IMR-90 (cell line): ENCODE measurements around the gene CD28. TPM values are rescaled to one million over a fixed set of nuclear protein-coding genes. Genes with fewer than 3 reads are reported as not detected.
A peak's percentile ranks its signal among the peaks of the same experiment; 100 is the strongest.

Experiments
- ATAC-seq: fragments of 200-7000 bp; cut with Tn5 transposase; 2 replicates; pipeline ENCODE4 v1.9.1; 2020; ENCODE audit warnings: low read depth, mild to moderate bottlenecking, moderate library complexity
- BruUV-seq: library from RNA; stranded (reverse); fragments of 400-500 nt; replicated peaks from 2 replicates; lab custom pipeline; 2021; lab: Mats Ljungman, UMichigan
- CTCF ChIA-PET: fragments of 300-600 bp; formaldehyde crosslinking; extraction: SDS; loops from one replicate; lab custom pipeline; 2021; ENCODE audit warnings: antibody characterized with exemption; lab: Yijun Ruan, JAX
- POLR2A ChIA-PET: fragments of 300-600 bp; sonication (Branson Sonifier 250); formaldehyde crosslinking; loops from one replicate; lab custom pipeline; 2022; ENCODE audit warnings: antibody characterized with exemption; ENCODE audit not compliant: unreplicated experiment; lab: Charles Lee
- DNase-seq: peaks from one replicate; pipeline ENCODE4 v3.0.0; 2013
- H2AFZ ChIP-seq: replicated peaks from 2 replicates; pipeline ENCODE3; 2013; ENCODE audit warnings: low read length, mild to moderate bottlenecking; ENCODE audit not compliant: poor library complexity
- H2AK5ac ChIP-seq: 2 replicates; pipeline ENCODE4 v1.6.1; 2013; ENCODE audit warnings: low read depth, low read length, inconsistent platforms
- H2AK9ac ChIP-seq: replicated peaks from 2 replicates; pipeline ENCODE3; 2013; ENCODE audit warnings: mild to moderate bottlenecking, low read depth, low read length, moderate library complexity; ENCODE audit not compliant: poor library complexity
- H2BK120ac ChIP-seq: 2 replicates; pipeline ENCODE4 v1.6.1; 2013; ENCODE audit warnings: low read depth, low read length, inconsistent platforms
- H2BK15ac ChIP-seq: 3 replicates; pipeline ENCODE4 v1.6.1; 2013; ENCODE audit warnings: low read depth, low read length, inconsistent platforms
- H2BK20ac ChIP-seq: 2 replicates; pipeline ENCODE4 v1.6.1; 2013; ENCODE audit warnings: low read depth, mild to moderate bottlenecking, inconsistent platforms, low read length, moderate library complexity
- H2BK5ac ChIP-seq: 2 replicates; pipeline ENCODE4 v1.6.1; 2013; ENCODE audit warnings: mild to moderate bottlenecking, low read depth, low read length, inconsistent platforms; ENCODE audit not compliant: poor library complexity, severe bottlenecking
- H3K14ac ChIP-seq: replicated peaks from 2 replicates; pipeline ENCODE4 v1.6.1; 2013; ENCODE audit warnings: low read depth, low read length, inconsistent platforms
- H3K18ac ChIP-seq: 2 replicates; pipeline ENCODE4 v1.6.1; 2013; ENCODE audit warnings: low read depth, low read length, control low read depth
- H3K23ac ChIP-seq: 2 replicates; pipeline ENCODE4 v1.6.1; 2013; ENCODE audit warnings: low read depth, low read length, inconsistent platforms
- H3K27ac ChIP-seq: 2 replicates; pipeline ENCODE4 v1.5.1; 2013; ENCODE audit warnings: mild to moderate bottlenecking, control low read depth, low read length; ENCODE audit not compliant: insufficient read depth
- H3K27me3 ChIP-seq: 2 replicates; pipeline ENCODE4 v1.6.1; 2013; ENCODE audit warnings: low read length; ENCODE audit not compliant: control insufficient read depth, insufficient read depth
- H3K36me3 ChIP-seq: 2 replicates; pipeline ENCODE4 v1.6.1; 2013; ENCODE audit warnings: low read length, mixed read lengths; ENCODE audit not compliant: control insufficient read depth, insufficient read depth
- H3K4ac ChIP-seq: 2 replicates; pipeline ENCODE4 v1.6.1; 2013; ENCODE audit warnings: low read depth, low read length, inconsistent platforms
- H3K4me1 ChIP-seq: 2 replicates; pipeline ENCODE4 v1.6.1; 2013; ENCODE audit warnings: low read length, mixed read lengths; ENCODE audit not compliant: control insufficient read depth, insufficient read depth
- H3K4me2 ChIP-seq: 2 replicates; pipeline ENCODE4 v1.6.1; 2013; ENCODE audit warnings: low read depth, mild to moderate bottlenecking, control low read depth, low read length, moderate library complexity
- H3K4me3 ChIP-seq: 2 replicates; pipeline ENCODE4 v1.5.1; 2013; ENCODE audit warnings: low read depth, mild to moderate bottlenecking, control low read depth, low read length, moderate library complexity; ENCODE audit not compliant: insufficient read depth
- H3K56ac ChIP-seq: 2 replicates; pipeline ENCODE4 v1.6.1; 2013; ENCODE audit warnings: low read length, inconsistent platforms; ENCODE audit not compliant: insufficient read depth; ENCODE audit errors: extremely low read depth
- H3K79me1 ChIP-seq, 2 experiments: 2 replicates each; pipeline ENCODE4 v1.6.1; 2013; ENCODE audit warnings: low read length in 2 of 2, inconsistent platforms in 1 of 2, low read depth in 1 of 2
- H3K9ac ChIP-seq: 2 replicates; pipeline ENCODE4 v1.6.1; 2013; ENCODE audit warnings: low read depth, low read length, control low read depth
- H3K9me1 ChIP-seq: 2 replicates; pipeline ENCODE4 v1.6.1; 2013; ENCODE audit warnings: low read length, inconsistent platforms; ENCODE audit not compliant: insufficient read depth
- H3K9me3 ChIP-seq: 2 replicates; pipeline ENCODE4 v1.6.1; 2013; ENCODE audit warnings: low read length; ENCODE audit not compliant: control insufficient read depth, insufficient read depth
- H4K20me1 ChIP-seq: 2 replicates; pipeline ENCODE4 v1.6.1; 2013; ENCODE audit warnings: low read length, inconsistent platforms; ENCODE audit not compliant: insufficient read depth
- H4K5ac ChIP-seq: 2 replicates; pipeline ENCODE4 v1.6.1; 2013; ENCODE audit warnings: mild to moderate bottlenecking, low read depth, low read length, control low read depth
- H4K8ac ChIP-seq, 2 experiments: 2 replicates each; pipeline ENCODE4 v1.6.1; 2013; ENCODE audit warnings: low read depth in 2 of 2, low read length in 2 of 2, control low read depth in 1 of 2, inconsistent platforms in 1 of 2
- H4K91ac ChIP-seq: 2 replicates; pipeline ENCODE4 v1.6.1; 2013; ENCODE audit warnings: low read depth, low read length, inconsistent platforms; ENCODE audit not compliant: insufficient read depth
- BHLHE40 ChIP-seq: fragments of 150-350 bp; IDR thresholded peaks from 2 replicates; pipeline ENCODE4 v1.6.1; 2016; ENCODE audit warnings: mild to moderate bottlenecking, low read depth, low read length
- CEBPB ChIP-seq: IDR thresholded peaks from 2 replicates; pipeline ENCODE4 v1.6.1; 2012; ENCODE audit warnings: low read depth, low read length, improper control_type of control experiment
- FOS ChIP-seq: fragments of 150-350 bp; IDR thresholded peaks from 2 replicates; pipeline ENCODE4 v1.6.1; 2016; ENCODE audit warnings: low read depth, low read length
- NFE2L2 ChIP-seq: fragments of 150-350 bp; IDR thresholded peaks from 2 replicates; pipeline ENCODE4 v1.6.1; 2016; ENCODE audit warnings: low read depth, mild to moderate bottlenecking, low read length
- SMC3 ChIP-seq: fragments of 150-350 bp; IDR thresholded peaks from 2 replicates; pipeline ENCODE4 v1.6.1; 2016; ENCODE audit warnings: low read depth, mild to moderate bottlenecking, antibody characterized with exemption, low read length, moderate library complexity
- WGBS, 2 experiments: methylation state at CpG; one replicate each; pipeline versions ENCODE4 v1.1.5 to v1.1.7; 2013; ENCODE audit warnings: missing lambda C conversion rate in 2 of 2; ENCODE audit not compliant: insufficient read length in 1 of 2; ENCODE audit errors: extremely low coverage in 2 of 2; 5-methylcytosine and 5-hydroxymethylcytosine counted together
- dilution Hi-C: fragments of 300-500 bp; cut with HindIII; formaldehyde crosslinking; loops from one replicate; pipeline ENCODE4 v1.14.3; 2018; ENCODE audit warnings: low sequenced_read_pairs; ENCODE audit not compliant: unreplicated experiment
- in situ Hi-C: fragments of 300-500 bp; cut with MboI; formaldehyde crosslinking; loops from 3 replicates; pipeline ENCODE4 v1.14.3; 2019; ENCODE audit warnings: low sequenced_read_pairs, inconsistent platforms, mixed read lengths
- intact Hi-C: fragments of 100-400 bp; cut with micrococcal nuclease; formaldehyde crosslinking; loops from 2 replicates; pipeline ENCODE4 v1.10.0; 2022
- polyA plus RNA-seq, 3 experiments: library from polyadenylated mRNA; depleted of rRNA; stranded (reverse); fragments of >200 nt; gene quantifications; 2 replicates each; pipeline ENCODE4 v1.2.3, GENCODE V29; 2012; ENCODE audit warnings: low replicate concordance in 1 of 3
- total RNA-seq: library from RNA; depleted of rRNA; stranded (reverse); fragments of >200 nt; gene quantifications from 2 replicates; pipeline ENCODE4 v1.2.3, GENCODE V29; 2012

CD28 gene
- total and polyA plus RNA-seq, 2 of the 4 experiments (the other 2 are of a cell fraction): not detected

DNA sequence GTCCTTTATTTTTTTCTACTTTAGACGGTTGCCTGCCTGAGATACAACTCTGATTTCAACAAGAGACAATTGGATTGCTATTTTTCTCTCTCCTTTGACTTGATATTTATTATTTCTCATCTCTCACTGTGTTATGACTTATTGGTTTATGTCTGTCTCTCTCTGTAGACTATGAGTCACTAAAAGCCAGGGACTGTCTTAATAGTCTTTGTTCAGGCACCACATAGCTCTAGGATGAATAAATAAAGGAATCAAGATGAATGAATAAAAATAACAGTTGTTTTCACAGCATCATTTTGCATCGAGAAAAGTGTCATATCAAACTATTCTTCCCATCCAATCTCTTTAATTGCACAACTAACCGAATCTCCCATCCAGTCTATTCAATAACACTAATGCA, 31.4 kb upstream of the CD28 start:
- Histone ChIP-seq H3K4me3 (no peak overlapping the region), H3K4ac (no peak overlapping the region), H3K9me3 (peaks cover 4% of the 10 kb centered on the region), H3K14ac (no peak overlapping the region), H3K27ac (no peak overlapping the region), H2BK20ac (no peak overlapping the region), H3K36me3 (no peaks in the 10 kb centered on the region), H3K23ac (no peak overlapping the region), H4K8ac (no peak overlapping the region), H2BK5ac (no peak overlapping the region), H2AK5ac (no peak overlapping the region), H2BK120ac (no peak overlapping the region), H3K27me3 (no peaks in the 10 kb centered on the region), H3K18ac (no peak overlapping the region), H3K79me1 (no peaks in the 10 kb centered on the region), H2BK15ac (no peak overlapping the region), H2AFZ (no peak overlapping the region), H4K5ac (no peak overlapping the region), H4K20me1 (no peaks in the 10 kb centered on the region), H3K4me2 (no peak overlapping the region; the same call in 1 of the 2 replicates), H3K4me1 (peaks cover 2% of the 10 kb centered on the region; the same call in 1 of the 2 replicates), H3K9ac (no peak overlapping the region), H3K56ac (no peak overlapping the region), H2AK9ac (no peak overlapping the region), H3K9me1 (no peaks in the 10 kb centered on the region), H4K91ac (no peak overlapping the region)
- peak; percentile 66 for DNase-seq
- ATAC-seq: peak; percentile 57; the same call in 1 of the 2 replicates
- TF ChIP-seq FOS (peak; percentile 75), BHLHE40 (no peak; the same call in 1 of the 2 replicates), CEBPB (peak; percentile 30; the same call in 1 of the 2 replicates), SMC3 (peak; percentile 8; the same call in 1 of the 2 replicates), NFE2L2 (no peak)
- POLR2A ChIA-PET: no interaction called here
- CTCF ChIA-PET: no interaction called here
- no TSS peak for BruUV-seq
- dilution Hi-C loops (no loop called here), in situ Hi-C loops (no loop called here), intact Hi-C loops (no loop called here)
- WGBS, 2 experiments: no CpG with 5 or more reads among the region's 3 CpGs
